ENCODE measurements around the gene NR1H4. TPM values are rescaled to one million over a fixed set of nuclear protein-coding genes. Genes with fewer than 3 reads are reported as not detected.

NR1H4 gene
- total RNA-seq, 1 experiment from 2014 or later, result not detected

DNA sequence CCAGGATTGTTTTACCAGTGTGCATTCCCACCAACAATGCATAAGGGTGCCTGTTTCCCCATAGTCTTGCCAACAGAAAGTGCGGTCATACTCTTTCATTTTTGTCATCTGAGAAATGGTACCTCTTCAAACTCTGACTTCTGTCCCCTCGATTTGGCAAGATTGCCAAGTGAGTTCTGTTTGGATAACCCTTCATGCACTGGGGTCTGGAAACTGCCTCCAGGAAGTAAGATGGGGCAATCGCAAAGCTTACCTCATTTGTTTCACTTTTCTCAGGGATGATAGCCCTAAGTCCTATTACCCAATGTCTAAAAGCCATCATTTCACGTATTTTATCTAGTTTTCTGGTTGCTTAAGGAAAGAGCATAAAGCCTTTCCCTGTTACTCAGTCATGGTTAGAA, 28.6 kb upstream of the NR1H4 start:
- ChIA-PET POLR2A (no interaction called here), CTCF (no interaction called here)
- TF ChIP-seq FOXP1 (CRISPR knock-in tag; IDR thresholded peaks at IDR 0.05; ENCODE audit: borderline replicate concordance) (no peak), JUN (CRISPR knock-in tag; IDR thresholded peaks at IDR 0.05) (no peak), RORB (CRISPR knock-in tag; IDR thresholded peaks at IDR 0.05) (no peak), GABPB1 (CRISPR knock-in tag; IDR thresholded peaks at IDR 0.05) (peak; percentile 47; the same call in 1 of the 2 replicates)
- TF ChIP-seq, protein P1, sequence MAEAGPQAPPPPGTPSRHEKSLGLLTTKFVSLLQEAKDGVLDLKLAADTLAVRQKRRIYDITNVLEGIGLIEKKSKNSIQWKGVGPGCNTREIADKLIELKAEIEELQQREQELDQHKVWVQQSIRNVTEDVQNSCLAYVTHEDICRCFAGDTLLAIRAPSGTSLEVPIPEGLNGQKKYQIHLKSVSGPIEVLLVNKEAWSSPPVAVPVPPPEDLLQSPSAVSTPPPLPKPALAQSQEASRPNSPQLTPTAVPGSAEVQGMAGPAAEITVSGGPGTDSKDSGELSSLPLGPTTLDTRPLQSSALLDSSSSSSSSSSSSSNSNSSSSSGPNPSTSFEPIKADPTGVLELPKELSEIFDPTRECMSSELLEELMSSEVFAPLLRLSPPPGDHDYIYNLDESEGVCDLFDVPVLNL (CRISPR knock-in tag; IDR thresholded peaks at IDR 0.05; ENCODE audit: borderline replicate concordance, low read depth), result no peak
- TF ChIP-seq, protein P2, sequence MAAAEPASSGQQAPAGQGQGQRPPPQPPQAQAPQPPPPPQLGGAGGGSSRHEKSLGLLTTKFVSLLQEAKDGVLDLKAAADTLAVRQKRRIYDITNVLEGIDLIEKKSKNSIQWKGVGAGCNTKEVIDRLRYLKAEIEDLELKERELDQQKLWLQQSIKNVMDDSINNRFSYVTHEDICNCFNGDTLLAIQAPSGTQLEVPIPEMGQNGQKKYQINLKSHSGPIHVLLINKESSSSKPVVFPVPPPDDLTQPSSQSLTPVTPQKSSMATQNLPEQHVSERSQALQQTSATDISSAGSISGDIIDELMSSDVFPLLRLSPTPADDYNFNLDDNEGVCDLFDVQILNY (CRISPR knock-in tag; IDR thresholded peaks at IDR 0.05), result no peak
- TF ChIP-seq, protein P3, sequence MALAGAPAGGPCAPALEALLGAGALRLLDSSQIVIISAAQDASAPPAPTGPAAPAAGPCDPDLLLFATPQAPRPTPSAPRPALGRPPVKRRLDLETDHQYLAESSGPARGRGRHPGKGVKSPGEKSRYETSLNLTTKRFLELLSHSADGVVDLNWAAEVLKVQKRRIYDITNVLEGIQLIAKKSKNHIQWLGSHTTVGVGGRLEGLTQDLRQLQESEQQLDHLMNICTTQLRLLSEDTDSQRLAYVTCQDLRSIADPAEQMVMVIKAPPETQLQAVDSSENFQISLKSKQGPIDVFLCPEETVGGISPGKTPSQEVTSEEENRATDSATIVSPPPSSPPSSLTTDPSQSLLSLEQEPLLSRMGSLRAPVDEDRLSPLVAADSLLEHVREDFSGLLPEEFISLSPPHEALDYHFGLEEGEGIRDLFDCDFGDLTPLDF (CRISPR knock-in tag; IDR thresholded peaks at IDR 0.05), result no peak
- H3K27me3 Mint-ChIP-seq (ENCODE audit: low read depth), result no peaks in the 10 kb centered on the region
- H3K9me3 Mint-ChIP-seq, result no peaks in the 10 kb centered on the region
- no peaks in the 10 kb centered on the region for H3K36me3 Mint-ChIP-seq
- ATAC-seq, result no peak
- no peak overlapping the region for H3K27ac Mint-ChIP-seq
- H3K4me1 Mint-ChIP-seq, result peaks cover 21% of the 10 kb centered on the region
- H3K4me3 Mint-ChIP-seq, result no peak overlapping the region
- no peak for DNase-seq (ENCODE audit: low spot score)

DNA sequence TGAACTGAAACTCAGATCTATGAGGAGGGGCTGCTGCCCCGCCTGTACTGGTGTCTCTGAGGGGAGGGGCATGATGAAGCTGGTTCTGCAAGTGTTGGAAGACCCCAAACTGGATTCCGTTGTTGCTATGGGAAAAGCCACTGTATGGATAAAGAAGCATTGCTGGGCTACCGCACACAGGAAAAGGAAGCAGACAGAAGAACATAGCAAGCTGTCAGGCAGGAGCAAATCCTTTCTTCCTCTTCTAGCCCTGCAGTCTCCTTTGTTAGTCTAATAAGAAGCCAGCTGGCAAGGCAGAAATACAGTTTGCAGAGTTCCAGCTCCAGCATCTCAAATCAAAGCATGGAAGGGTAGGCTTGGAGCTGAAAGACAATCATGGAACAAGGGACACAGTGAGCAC, 26.3 kb upstream of the NR1H4 start:
- H3K36me3 Mint-ChIP-seq, result no peaks in the 10 kb centered on the region
- H3K9me3 Mint-ChIP-seq, result no peaks in the 10 kb centered on the region
- ChIA-PET CTCF (interaction anchor here (0.7 to 3.5 kb wide), 3 partner anchors 13 to 100 kb away, joined by 3 to 23 read pairs (median 5); no protein-coding TSS in a partner anchor), POLR2A (interaction anchor here (0.6 kb wide), 1 partner anchor 265 kb away, joined by 3 read pairs; no protein-coding TSS in a partner anchor)
- no peaks in the 10 kb centered on the region for H3K27me3 Mint-ChIP-seq (ENCODE audit: low read depth)
- no peak overlapping the region for H3K4me3 Mint-ChIP-seq
- H3K4me1 Mint-ChIP-seq, result peaks cover 14% of the 10 kb centered on the region
- TF ChIP-seq, protein P4, sequence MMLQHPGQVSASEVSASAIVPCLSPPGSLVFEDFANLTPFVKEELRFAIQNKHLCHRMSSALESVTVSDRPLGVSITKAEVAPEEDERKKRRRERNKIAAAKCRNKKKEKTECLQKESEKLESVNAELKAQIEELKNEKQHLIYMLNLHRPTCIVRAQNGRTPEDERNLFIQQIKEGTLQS (CRISPR knock-in tag; conservative IDR thresholded peaks at IDR 0.05), result no peak
- TF ChIP-seq, protein P5, sequence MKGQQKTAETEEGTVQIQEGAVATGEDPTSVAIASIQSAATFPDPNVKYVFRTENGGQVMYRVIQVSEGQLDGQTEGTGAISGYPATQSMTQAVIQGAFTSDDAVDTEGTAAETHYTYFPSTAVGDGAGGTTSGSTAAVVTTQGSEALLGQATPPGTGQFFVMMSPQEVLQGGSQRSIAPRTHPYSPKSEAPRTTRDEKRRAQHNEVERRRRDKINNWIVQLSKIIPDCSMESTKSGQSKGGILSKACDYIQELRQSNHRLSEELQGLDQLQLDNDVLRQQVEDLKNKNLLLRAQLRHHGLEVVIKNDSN (CRISPR knock-in tag; IDR thresholded peaks at IDR 0.05), result no peak
- no peak for TF ChIP-seq CREB1 (CRISPR knock-in tag; IDR thresholded peaks at IDR 0.05)
- TF ChIP-seq, protein P6, sequence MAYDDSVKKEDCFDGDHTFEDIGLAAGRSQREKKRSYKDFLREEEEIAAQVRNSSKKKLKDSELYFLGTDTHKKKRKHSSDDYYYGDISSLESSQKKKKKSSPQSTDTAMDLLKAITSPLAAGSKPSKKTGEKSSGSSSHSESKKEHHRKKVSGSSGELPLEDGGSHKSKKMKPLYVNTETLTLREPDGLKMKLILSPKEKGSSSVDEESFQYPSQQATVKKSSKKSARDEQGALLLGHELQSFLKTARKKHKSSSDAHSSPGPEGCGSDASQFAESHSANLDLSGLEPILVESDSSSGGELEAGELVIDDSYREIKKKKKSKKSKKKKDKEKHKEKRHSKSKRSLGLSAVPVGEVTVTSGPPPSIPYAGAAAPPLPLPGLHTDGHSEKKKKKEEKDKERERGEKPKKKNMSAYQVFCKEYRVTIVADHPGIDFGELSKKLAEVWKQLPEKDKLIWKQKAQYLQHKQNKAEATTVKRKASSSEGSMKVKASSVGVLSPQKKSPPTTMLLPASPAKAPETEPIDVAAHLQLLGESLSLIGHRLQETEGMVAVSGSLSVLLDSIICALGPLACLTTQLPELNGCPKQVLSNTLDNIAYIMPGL (CRISPR knock-in tag; IDR thresholded peaks at IDR 0.05), result no peak
- TF ChIP-seq, protein P7, sequence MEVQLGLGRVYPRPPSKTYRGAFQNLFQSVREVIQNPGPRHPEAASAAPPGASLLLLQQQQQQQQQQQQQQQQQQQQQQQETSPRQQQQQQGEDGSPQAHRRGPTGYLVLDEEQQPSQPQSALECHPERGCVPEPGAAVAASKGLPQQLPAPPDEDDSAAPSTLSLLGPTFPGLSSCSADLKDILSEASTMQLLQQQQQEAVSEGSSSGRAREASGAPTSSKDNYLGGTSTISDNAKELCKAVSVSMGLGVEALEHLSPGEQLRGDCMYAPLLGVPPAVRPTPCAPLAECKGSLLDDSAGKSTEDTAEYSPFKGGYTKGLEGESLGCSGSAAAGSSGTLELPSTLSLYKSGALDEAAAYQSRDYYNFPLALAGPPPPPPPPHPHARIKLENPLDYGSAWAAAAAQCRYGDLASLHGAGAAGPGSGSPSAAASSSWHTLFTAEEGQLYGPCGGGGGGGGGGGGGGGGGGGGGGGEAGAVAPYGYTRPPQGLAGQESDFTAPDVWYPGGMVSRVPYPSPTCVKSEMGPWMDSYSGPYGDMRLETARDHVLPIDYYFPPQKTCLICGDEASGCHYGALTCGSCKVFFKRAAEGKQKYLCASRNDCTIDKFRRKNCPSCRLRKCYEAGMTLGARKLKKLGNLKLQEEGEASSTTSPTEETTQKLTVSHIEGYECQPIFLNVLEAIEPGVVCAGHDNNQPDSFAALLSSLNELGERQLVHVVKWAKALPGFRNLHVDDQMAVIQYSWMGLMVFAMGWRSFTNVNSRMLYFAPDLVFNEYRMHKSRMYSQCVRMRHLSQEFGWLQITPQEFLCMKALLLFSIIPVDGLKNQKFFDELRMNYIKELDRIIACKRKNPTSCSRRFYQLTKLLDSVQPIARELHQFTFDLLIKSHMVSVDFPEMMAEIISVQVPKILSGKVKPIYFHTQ (CRISPR knock-in tag; IDR thresholded peaks at IDR 0.05), result no peak
- TF ChIP-seq, protein P8, sequence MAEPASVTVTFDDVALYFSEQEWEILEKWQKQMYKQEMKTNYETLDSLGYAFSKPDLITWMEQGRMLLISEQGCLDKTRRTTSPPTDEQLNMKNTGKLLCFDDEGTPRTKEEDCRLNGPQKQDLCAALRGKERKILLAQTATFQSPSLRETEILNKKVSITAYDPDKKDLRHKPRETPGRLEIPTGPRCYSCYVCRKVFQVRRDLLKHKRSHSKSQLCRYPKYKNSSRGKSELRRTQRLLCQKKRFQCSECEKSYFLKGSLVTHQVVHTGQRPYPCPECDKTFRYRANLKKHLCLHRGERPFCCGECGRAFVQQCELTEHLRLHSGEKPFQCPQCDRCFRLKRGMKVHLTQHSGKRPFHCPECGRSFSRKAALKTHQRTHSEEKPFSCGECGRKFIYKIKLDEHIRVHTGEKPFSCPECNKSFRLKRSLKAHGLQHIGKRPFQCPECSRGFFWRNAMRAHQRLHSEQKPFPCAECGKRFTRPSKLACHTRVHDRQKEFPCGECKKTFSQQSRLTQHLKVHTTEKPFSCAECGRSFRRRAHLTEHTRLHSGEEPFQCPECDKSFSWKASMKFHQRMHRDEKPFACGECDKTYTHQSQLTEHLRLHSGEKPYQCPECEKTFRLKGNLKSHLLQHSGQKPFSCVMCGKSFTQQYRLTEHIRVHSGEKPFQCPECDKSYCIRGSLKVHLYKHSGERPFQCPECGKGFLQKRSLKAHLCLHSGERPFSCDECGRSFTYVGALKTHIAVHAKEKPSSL (CRISPR knock-in tag; conservative IDR thresholded peaks at IDR 0.05), result no peak
- ATAC-seq (peak; percentile 78), DNase-seq (ENCODE audit: low spot score) (no peak)
- no peak overlapping the region; the same call in 1 of the 2 replicates for H3K27ac Mint-ChIP-seq

Measured in WTC11 (cell line).